Progenitor cell of endocrine pancreas (in vitro differentiated cells): ENCODE data around the gene NAA60. TPM values are rescaled to one million over a fixed set of nuclear protein-coding genes. Genes with fewer than 3 reads are reported as not detected.

Experiments
- DNase-seq: peaks from one replicate; pipeline ENCODE4 v3.0.0; 2021; ENCODE audit warnings: low spot score; ENCODE audit not compliant: unreplicated experiment
- H3K27ac Mint-ChIP-seq: 2 replicates; pipeline ENCODE4 v1.8.0; 2021; ENCODE audit warnings: mild to moderate bottlenecking, moderate library complexity, mixed read lengths
- H3K27me3 Mint-ChIP-seq: 2 replicates; pipeline ENCODE4 v1.8.0; 2021; ENCODE audit warnings: mixed read lengths
- H3K36me3 Mint-ChIP-seq: 2 replicates; pipeline ENCODE4 v1.8.0; 2022; ENCODE audit warnings: mixed read lengths; ENCODE audit not compliant: insufficient read depth
- H3K4me1 Mint-ChIP-seq: 2 replicates; pipeline ENCODE4 v1.8.0; 2021; ENCODE audit warnings: low read depth, mixed read lengths
- H3K4me3 Mint-ChIP-seq: 2 replicates; pipeline ENCODE4 v1.8.0; 2021; ENCODE audit warnings: low read depth, mild to moderate bottlenecking, moderate library complexity, mixed read lengths
- H3K9me3 Mint-ChIP-seq: 2 replicates; pipeline ENCODE4 v1.8.0; 2021; ENCODE audit warnings: low read depth, mixed read lengths
- microRNA-seq: library from miRNA; unstranded; fragments of <30 nt; microRNA quantifications from one replicate; pipeline ENCODE4 v1.1.0, GENCODE V29; 2020; ENCODE audit warnings: borderline number of aligned reads; ENCODE audit not compliant: unreplicated experiment
- total RNA-seq: library from RNA; stranded (reverse); gene quantifications from 2 replicates; pipeline ENCODE4 v1.2.1, GENCODE V29; 2021
- TF ChIP-seq, protein P1 (sequence below): fragments of 200-600 bp; sonication (generic); IDR thresholded peaks from one replicate; pipeline ENCODE4 v1.5.0; 2021; ENCODE audit warnings: antibody characterized with exemption, mild to moderate bottlenecking; ENCODE audit not compliant: unreplicated experiment

NAA60 gene
- total RNA-seq, 1 donor from 2014 or later = 71.3 TPM

DNA sequence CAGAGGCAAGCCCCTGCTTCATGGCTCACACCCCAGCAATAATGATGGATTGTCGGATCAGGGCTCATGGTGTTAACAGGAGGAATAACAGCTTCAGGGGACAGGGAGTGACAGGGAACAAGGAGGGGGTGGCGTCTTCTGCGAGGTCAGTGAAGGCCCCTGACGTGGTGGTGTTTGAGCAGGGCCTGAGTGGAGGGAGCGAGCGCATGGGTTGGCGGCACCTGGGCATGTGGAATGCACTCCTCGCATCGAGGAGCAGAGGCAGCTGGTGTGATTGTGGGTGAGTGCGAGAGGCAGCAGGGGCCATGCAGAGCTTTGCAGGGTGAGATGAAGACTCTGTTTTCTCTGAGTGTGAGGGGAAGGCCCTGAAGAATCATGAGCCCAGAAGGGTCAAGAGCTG, 90.6 kb downstream of the NAA60 start:
- TF ChIP-seq, protein P1, sequence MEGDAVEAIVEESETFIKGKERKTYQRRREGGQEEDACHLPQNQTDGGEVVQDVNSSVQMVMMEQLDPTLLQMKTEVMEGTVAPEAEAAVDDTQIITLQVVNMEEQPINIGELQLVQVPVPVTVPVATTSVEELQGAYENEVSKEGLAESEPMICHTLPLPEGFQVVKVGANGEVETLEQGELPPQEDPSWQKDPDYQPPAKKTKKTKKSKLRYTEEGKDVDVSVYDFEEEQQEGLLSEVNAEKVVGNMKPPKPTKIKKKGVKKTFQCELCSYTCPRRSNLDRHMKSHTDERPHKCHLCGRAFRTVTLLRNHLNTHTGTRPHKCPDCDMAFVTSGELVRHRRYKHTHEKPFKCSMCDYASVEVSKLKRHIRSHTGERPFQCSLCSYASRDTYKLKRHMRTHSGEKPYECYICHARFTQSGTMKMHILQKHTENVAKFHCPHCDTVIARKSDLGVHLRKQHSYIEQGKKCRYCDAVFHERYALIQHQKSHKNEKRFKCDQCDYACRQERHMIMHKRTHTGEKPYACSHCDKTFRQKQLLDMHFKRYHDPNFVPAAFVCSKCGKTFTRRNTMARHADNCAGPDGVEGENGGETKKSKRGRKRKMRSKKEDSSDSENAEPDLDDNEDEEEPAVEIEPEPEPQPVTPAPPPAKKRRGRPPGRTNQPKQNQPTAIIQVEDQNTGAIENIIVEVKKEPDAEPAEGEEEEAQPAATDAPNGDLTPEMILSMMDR = no peak
- Mint-ChIP-seq H3K27ac (peak overlapping the region; percentile 38), H3K4me1 (no peaks in the 10 kb centered on the region), H3K4me3 (no peak overlapping the region), H3K9me3 (no peaks in the 10 kb centered on the region), H3K36me3 (peaks cover 36% of the 10 kb centered on the region), H3K27me3 (no peaks in the 10 kb centered on the region)
- no peak for DNase-seq

DNA sequence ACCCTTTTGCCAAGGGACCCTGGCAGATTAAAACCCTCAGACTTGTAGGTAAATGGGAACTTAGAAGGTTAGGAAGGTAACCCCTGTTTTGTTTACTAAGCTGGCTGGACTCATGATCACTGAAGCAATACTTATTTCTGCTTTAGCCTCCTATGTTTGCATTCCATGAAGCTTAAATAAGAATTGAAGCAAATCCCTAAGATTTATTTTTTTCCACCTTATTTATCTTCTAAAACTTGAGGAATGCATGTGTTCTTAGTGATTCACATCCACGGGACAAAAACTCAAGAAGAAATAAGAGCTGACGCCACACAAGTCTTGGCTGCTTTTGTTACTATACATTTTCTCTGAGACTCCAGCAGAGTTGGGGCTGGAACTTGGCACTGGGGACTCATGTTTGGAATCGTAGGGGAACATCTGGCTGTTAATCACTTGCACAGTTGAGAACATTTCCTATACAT, 92.8 kb downstream of the NAA60 start:
- Mint-ChIP-seq H3K36me3 (peaks cover 34% of the 10 kb centered on the region), H3K9me3 (no peaks in the 10 kb centered on the region), H3K4me1 (no peaks in the 10 kb centered on the region)

More for the DNA sequence above, 92.8 kb downstream of the NAA60 start:
- no peak overlapping the region for H3K4me3 Mint-ChIP-seq
- DNase-seq = no peak
- no peaks in the 10 kb centered on the region for H3K27me3 Mint-ChIP-seq
- TF ChIP-seq, protein P1 = no peak
- H3K27ac Mint-ChIP-seq = no peak overlapping the region

Small RNA genes lying within 50 kb of the gene (microRNA-seq; reads per million reads assigned to microRNA genes)
- gene MIR6126 = not detected

Other genes starting within 250 kb of the NAA60 start
- gene ZNF200, start 208.5 kb upstream of the NAA60 start, total RNA-seq = 11.2 and 11.9 TPM in 2 replicates
- not detected in 2 replicates for gene MEFV, start 187.0 kb upstream of the NAA60 start, total RNA-seq
- gene ZNF263, start 160.2 kb upstream of the NAA60 start, total RNA-seq = 29.4 and 33.8 TPM in 2 replicates
- gene TIGD7, start 138.2 kb upstream of the NAA60 start, total RNA-seq = 5.4 and 5.8 TPM in 2 replicates
- gene ZNF75A, start 138.2 kb upstream of the NAA60 start, total RNA-seq = 57.4 and 58.7 TPM in 2 replicates
- gene OR2C1, start 87.8 kb upstream of the NAA60 start, total RNA-seq = 0.19 TPM in 1 of 2 replicates, not detected in the other
- 19.1 and 21.3 TPM in 2 replicates for gene ZSCAN32, start 42.7 kb upstream of the NAA60 start, total RNA-seq
- 13.5 and 13.6 TPM in 2 replicates for gene ZNF174, start 42.5 kb upstream of the NAA60 start, total RNA-seq
- 2.0 and 2.2 TPM in 2 replicates for gene ZNF597, start 176 bp upstream of the NAA60 start, total RNA-seq
- not detected in 2 replicates for gene C16orf90, start 51.8 kb downstream of the NAA60 start, total RNA-seq
- 38.7 and 42.4 TPM in 2 replicates for gene CLUAP1, start 57.3 kb downstream of the NAA60 start, total RNA-seq
- gene NLRC3, start 133.7 kb downstream of the NAA60 start, total RNA-seq = 0.14 and 0.38 TPM in 2 replicates
- gene SLX4, start 167.9 kb downstream of the NAA60 start, total RNA-seq = 13.8 and 14.0 TPM in 2 replicates
- 43.6 and 49.3 TPM in 2 replicates for gene DNASE1, start 211.0 kb downstream of the NAA60 start, total RNA-seq